ENCODE results near the gene SERP2. TPM values are rescaled to one million over a fixed set of nuclear protein-coding genes. Genes with fewer than 3 reads are reported as not detected.

The SERP2 gene
- total and polyA plus RNA-seq, 2 of the 13 experiments (the other 11 are each of a cell fraction or from before 2014, with no cell fraction given), result not detected

DNA sequence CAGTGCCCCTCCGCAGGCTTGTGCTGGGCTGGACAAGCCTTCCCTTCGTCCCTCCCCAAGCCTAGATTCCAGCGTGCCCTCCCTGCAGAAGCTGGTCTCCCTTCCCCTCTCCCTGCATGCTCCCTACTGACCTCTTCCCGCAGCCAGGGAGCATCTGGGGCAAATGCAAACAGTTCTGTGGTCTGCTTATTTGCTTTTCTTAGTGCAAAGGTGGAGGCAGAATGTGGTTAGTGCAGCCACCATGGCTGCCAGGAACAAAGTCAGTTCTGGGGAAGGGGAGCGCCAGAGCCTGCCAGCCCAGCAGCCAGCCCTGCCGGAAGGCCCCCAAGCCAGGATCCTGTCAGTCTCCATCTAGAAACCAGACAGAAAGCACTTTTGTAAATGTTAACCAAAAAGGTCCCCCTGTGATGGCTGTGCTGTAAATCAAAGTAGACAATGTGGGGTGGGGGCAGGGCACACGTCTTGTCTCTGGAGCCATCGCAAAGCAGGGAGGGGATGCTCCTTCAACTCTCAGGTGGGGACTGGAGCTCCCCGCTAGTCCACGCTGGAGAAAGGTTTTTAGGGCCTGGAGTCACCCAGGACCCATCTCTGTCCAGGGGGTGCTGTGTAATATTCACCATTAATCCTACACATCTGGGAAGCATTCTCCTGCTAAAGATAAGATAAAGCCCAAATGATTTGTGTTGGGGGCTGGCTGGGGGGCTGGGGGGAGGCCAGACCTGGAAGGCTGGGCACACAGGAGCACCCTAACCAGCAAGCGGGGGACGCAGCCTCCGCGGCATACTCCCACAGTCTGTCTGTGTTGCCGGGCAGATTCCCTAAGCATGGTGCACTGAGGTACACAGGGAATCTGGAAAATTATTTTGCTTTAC lies 30.9 kb downstream of the SERP2 start (continued):
- TF ChIP-seq, protein P1, sequence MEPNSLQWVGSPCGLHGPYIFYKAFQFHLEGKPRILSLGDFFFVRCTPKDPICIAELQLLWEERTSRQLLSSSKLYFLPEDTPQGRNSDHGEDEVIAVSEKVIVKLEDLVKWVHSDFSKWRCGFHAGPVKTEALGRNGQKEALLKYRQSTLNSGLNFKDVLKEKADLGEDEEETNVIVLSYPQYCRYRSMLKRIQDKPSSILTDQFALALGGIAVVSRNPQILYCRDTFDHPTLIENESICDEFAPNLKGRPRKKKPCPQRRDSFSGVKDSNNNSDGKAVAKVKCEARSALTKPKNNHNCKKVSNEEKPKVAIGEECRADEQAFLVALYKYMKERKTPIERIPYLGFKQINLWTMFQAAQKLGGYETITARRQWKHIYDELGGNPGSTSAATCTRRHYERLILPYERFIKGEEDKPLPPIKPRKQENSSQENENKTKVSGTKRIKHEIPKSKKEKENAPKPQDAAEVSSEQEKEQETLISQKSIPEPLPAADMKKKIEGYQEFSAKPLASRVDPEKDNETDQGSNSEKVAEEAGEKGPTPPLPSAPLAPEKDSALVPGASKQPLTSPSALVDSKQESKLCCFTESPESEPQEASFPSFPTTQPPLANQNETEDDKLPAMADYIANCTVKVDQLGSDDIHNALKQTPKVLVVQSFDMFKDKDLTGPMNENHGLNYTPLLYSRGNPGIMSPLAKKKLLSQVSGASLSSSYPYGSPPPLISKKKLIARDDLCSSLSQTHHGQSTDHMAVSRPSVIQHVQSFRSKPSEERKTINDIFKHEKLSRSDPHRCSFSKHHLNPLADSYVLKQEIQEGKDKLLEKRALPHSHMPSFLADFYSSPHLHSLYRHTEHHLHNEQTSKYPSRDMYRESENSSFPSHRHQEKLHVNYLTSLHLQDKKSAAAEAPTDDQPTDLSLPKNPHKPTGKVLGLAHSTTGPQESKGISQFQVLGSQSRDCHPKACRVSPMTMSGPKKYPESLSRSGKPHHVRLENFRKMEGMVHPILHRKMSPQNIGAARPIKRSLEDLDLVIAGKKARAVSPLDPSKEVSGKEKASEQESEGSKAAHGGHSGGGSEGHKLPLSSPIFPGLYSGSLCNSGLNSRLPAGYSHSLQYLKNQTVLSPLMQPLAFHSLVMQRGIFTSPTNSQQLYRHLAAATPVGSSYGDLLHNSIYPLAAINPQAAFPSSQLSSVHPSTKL (CRISPR knock-in tag; IDR thresholded peaks at IDR 0.05), result peak; percentile 83
- TF ChIP-seq FIP1L1 (IDR thresholded peaks at IDR 0.05; ENCODE audit: borderline replicate concordance, insufficient read depth, low read depth, low read length), result no peak
- peak; percentile 82; the same call in 1 of the 2 replicates for TF ChIP-seq YEATS4 (CRISPR knock-in tag; IDR thresholded peaks at IDR 0.05; ENCODE audit: borderline replicate concordance)
- TF ChIP-seq MLX (CRISPR knock-in tag; IDR thresholded peaks at IDR 0.05), result peak; percentile 75; the same call in 1 of the 2 replicates
- no peak for TF ChIP-seq GLMP (CRISPR knock-in tag; IDR thresholded peaks at IDR 0.05; ENCODE audit: borderline replicate concordance)
- no peak for TF ChIP-seq MAF1 (CRISPR knock-in tag; IDR thresholded peaks at IDR 0.05; ENCODE audit: borderline replicate concordance)
- TF ChIP-seq, protein P2, sequence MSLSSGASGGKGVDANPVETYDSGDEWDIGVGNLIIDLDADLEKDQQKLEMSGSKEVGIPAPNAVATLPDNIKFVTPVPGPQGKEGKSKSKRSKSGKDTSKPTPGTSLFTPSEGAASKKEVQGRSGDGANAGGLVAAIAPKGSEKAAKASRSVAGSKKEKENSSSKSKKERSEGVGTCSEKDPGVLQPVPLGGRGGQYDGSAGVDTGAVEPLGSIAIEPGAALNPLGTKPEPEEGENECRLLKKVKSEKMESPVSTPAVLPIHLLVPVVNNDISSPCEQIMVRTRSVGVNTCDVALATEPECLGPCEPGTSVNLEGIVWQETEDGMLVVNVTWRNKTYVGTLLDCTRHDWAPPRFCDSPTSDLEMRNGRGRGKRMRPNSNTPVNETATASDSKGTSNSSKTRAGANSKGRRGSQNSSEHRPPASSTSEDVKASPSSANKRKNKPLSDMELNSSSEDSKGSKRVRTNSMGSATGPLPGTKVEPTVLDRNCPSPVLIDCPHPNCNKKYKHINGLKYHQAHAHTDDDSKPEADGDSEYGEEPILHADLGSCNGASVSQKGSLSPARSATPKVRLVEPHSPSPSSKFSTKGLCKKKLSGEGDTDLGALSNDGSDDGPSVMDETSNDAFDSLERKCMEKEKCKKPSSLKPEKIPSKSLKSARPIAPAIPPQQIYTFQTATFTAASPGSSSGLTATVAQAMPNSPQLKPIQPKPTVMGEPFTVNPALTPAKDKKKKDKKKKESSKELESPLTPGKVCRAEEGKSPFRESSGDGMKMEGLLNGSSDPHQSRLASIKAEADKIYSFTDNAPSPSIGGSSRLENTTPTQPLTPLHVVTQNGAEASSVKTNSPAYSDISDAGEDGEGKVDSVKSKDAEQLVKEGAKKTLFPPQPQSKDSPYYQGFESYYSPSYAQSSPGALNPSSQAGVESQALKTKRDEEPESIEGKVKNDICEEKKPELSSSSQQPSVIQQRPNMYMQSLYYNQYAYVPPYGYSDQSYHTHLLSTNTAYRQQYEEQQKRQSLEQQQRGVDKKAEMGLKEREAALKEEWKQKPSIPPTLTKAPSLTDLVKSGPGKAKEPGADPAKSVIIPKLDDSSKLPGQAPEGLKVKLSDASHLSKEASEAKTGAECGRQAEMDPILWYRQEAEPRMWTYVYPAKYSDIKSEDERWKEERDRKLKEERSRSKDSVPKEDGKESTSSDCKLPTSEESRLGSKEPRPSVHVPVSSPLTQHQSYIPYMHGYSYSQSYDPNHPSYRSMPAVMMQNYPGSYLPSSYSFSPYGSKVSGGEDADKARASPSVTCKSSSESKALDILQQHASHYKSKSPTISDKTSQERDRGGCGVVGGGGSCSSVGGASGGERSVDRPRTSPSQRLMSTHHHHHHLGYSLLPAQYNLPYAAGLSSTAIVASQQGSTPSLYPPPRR (CRISPR knock-in tag; IDR thresholded peaks at IDR 0.05; ENCODE audit: borderline replicate concordance), result peak; percentile 75; the same call in 1 of the 2 replicates
- TF ChIP-seq ZNF451 (CRISPR knock-in tag; IDR thresholded peaks at IDR 0.05), result peak; percentile 64; the same call in 1 of the 2 replicates
- TF ChIP-seq ARHGAP35 (CRISPR knock-in tag; IDR thresholded peaks at IDR 0.05; ENCODE audit: borderline replicate concordance), result no peak; the same call in 1 of the 2 replicates
- no peak for TF ChIP-seq IRF1 (CRISPR knock-in tag; IDR thresholded peaks at IDR 0.05; ENCODE audit: low read depth)
- TF ChIP-seq ARNT (IDR thresholded peaks at IDR 0.05), result no peak
- no peak for TF ChIP-seq ZZZ3 (CRISPR knock-in tag; IDR thresholded peaks at IDR 0.05; ENCODE audit: borderline replicate concordance)
- peak; percentile 75 for TF ChIP-seq ETV5 (CRISPR knock-in tag; IDR thresholded peaks at IDR 0.05; ENCODE audit: borderline replicate concordance)
- TF ChIP-seq THAP11 (CRISPR knock-in tag; IDR thresholded peaks at IDR 0.05), result peak; percentile 63; the same call in 1 of the 2 replicates
- no peak for TF ChIP-seq ZNF136 (CRISPR knock-in tag; IDR thresholded peaks at IDR 0.05; ENCODE audit: low read depth)

Measured in HepG2 (cell line).